Hepatocyte (in vitro differentiated cells): ENCODE results near the gene PIP4P1. TPM values are rescaled to one million over a fixed set of nuclear protein-coding genes. Genes with fewer than 3 reads are reported as not detected.

Experiments used
- DNase-seq: peaks from one replicate; pipeline ENCODE4 v3.0.0-alpha.2; 2016; ENCODE audit warnings: low spot score
- H2AFZ ChIP-seq: fragments of 200-600 bp; sonication (generic); 2 replicates; pipeline ENCODE4 v1.6.0; 2016; ENCODE audit warnings: antibody characterized with exemption, mild to moderate bottlenecking
- H3K27ac ChIP-seq: fragments of 200-600 bp; sonication (generic); 2 replicates; pipeline ENCODE4 v1.5.1; 2016; ENCODE audit warnings: mild to moderate bottlenecking
- H3K27me3 ChIP-seq: fragments of 200-600 bp; sonication (generic); 2 replicates; pipeline ENCODE4 v1.6.1; 2016
- H3K36me3 ChIP-seq: fragments of 200-600 bp; sonication (generic); replicated peaks from 2 replicates; pipeline ENCODE4 v1.5.1; 2016; ENCODE audit warnings: low read depth; ENCODE audit not compliant: insufficient read depth
- H3K4me1 ChIP-seq: fragments of 200-600 bp; sonication (generic); 2 replicates; pipeline ENCODE4 v1.5.1; 2016; ENCODE audit warnings: mild to moderate bottlenecking, moderate library complexity; ENCODE audit not compliant: insufficient read depth
- H3K4me2 ChIP-seq: fragments of 200-600 bp; sonication (generic); 2 replicates; pipeline ENCODE4 v1.6.0; 2016
- H3K4me3 ChIP-seq: fragments of 200-600 bp; sonication (generic); 2 replicates; pipeline ENCODE4 v1.5.1; 2016; ENCODE audit warnings: mild to moderate bottlenecking
- H3K79me2 ChIP-seq: fragments of 200-600 bp; sonication (generic); 2 replicates; pipeline ENCODE4 v1.6.0; 2017; ENCODE audit warnings: mild to moderate bottlenecking
- H3K9me2 ChIP-seq: fragments of 200-600 bp; sonication (generic); replicated peaks from 2 replicates; pipeline ENCODE4 v1.6.0; 2017; ENCODE audit warnings: mild to moderate bottlenecking; ENCODE audit not compliant: insufficient read depth
- H3K9me3 ChIP-seq: fragments of 200-600 bp; sonication (generic); 2 replicates; pipeline ENCODE4 v1.5.1; 2016; ENCODE audit warnings: low read depth, mild to moderate bottlenecking
- H4K20me1 ChIP-seq: fragments of 200-600 bp; sonication (generic); 2 replicates; pipeline ENCODE4 v1.6.0; 2016; ENCODE audit warnings: mild to moderate bottlenecking; ENCODE audit not compliant: insufficient read depth, poor library complexity, severe bottlenecking
- CTCF ChIP-seq: fragments of 200-600 bp; sonication (generic); IDR thresholded peaks from 2 replicates; pipeline ENCODE4 v1.5.1; 2016; ENCODE audit warnings: antibody characterized with exemption, mild to moderate bottlenecking; ENCODE audit not compliant: poor library complexity
- EZH2 ChIP-seq: fragments of 200-600 bp; sonication (generic); IDR thresholded peaks from 2 replicates; pipeline ENCODE4 v1.6.1; 2016; ENCODE audit warnings: antibody characterized with exemption, mild to moderate bottlenecking, borderline replicate concordance
- EZH2phosphoT487 ChIP-seq: fragments of 200-600 bp; sonication (generic); IDR thresholded peaks from one replicate; pipeline ENCODE4 v1.6.1; 2018; ENCODE audit warnings: antibody characterized with exemption, mild to moderate bottlenecking, low read depth, moderate library complexity; ENCODE audit not compliant: unreplicated experiment, severe bottlenecking
- WGBS: methylation state at CpG from one replicate; pipeline ENCODE4 v1.1.6; 2016; ENCODE audit warnings: low lambda C conversion rate; ENCODE audit errors: missing lambda C conversion rate; 5-methylcytosine and 5-hydroxymethylcytosine counted together
- polyA plus RNA-seq: library from polyadenylated mRNA; unstranded; fragments of >200 nt; fragmentation: Nextera tagmentation; extraction: Ambion mirVana; gene quantifications from 2 replicates; pipeline ENCODE4 v1.2.1, GENCODE V29; 2016
- total RNA-seq: library from RNA; depleted of rRNA; stranded (reverse); fragments of >200 nt; gene quantifications from 2 replicates; pipeline ENCODE4 v1.2.3, GENCODE V29; 2014

Gene PIP4P1
- total and polyA plus RNA-seq, 2 experiments from 2014 or later, result 40.1 to 85.0 TPM

DNA sequence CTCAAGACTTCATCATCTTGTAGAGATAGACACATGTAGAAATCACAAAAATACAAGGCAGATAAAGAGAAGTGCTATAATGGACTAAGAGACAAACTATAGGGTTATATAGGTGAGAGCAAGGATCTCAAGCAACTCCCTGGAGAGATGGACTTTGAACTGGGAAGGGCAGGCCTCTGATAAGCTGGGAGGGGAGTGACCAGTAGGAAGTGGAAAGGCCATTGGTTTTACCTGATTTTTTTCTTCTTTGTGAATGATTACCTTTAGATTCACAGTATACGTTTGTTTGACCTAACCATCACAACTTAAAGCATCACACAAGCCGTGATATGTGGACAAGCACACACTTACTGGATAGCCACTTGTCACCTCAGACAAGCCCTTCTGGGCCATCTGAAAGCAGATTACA, 42.7 kb downstream of the PIP4P1 start:
- peaks cover 17% of the 10 kb centered on the region for H3K4me1 ChIP-seq
- H3K79me2 ChIP-seq, result no peaks in the 10 kb centered on the region
- peak overlapping the region; percentile 93 for H3K27ac ChIP-seq
- H4K20me1 ChIP-seq, result no peaks in the 10 kb centered on the region
- H3K27me3 ChIP-seq, result no peaks in the 10 kb centered on the region
- H3K9me2 ChIP-seq, result no peaks in the 10 kb centered on the region
- TF ChIP-seq EZH2, result no peak
- no peak for TF ChIP-seq CTCF
- TF ChIP-seq EZH2phosphoT487, result no peak
- WGBS, result 44% methylated on average over 2 of the region's 2 CpGs
- peak overlapping the region; percentile 42 for H3K4me2 ChIP-seq
- peak; percentile 74 for DNase-seq
- no peak overlapping the region for H3K4me3 ChIP-seq
- H3K36me3 ChIP-seq, result no peaks in the 10 kb centered on the region
- no peak overlapping the region for H2AFZ ChIP-seq
- H3K9me3 ChIP-seq, result no peaks in the 10 kb centered on the region

- H3K79me2 ChIP-seq, result no peaks in the 10 kb centered on the region
- peak overlapping the region; percentile 84 for H3K27ac ChIP-seq
- no peak for TF ChIP-seq EZH2
- TF ChIP-seq EZH2phosphoT487, result no peak
- TF ChIP-seq CTCF, result no peak
- peaks cover 17% of the 10 kb centered on the region for H3K4me1 ChIP-seq
- H3K27me3 ChIP-seq, result no peaks in the 10 kb centered on the region
- no peak overlapping the region for H2AFZ ChIP-seq
- DNase-seq, result no peak
- no peaks in the 10 kb centered on the region for H4K20me1 ChIP-seq
- no peak overlapping the region for H3K4me3 ChIP-seq
- no peaks in the 10 kb centered on the region for H3K9me2 ChIP-seq
- H3K4me2 ChIP-seq, result peak overlapping the region; percentile 42
- no peaks in the 10 kb centered on the region for H3K36me3 ChIP-seq
- H3K9me3 ChIP-seq, result no peaks in the 10 kb centered on the region
- WGBS, result 70% methylated on average over 7 of the region's 7 CpGs
Measured at GRCh38 chr14:20417250-20418186, 43.7 kb downstream of the PIP4P1 start.

- no peak for TF ChIP-seq EZH2
- TF ChIP-seq CTCF, result no peak
- no peak for TF ChIP-seq EZH2phosphoT487
- Histone ChIP-seq H3K4me2 (peak overlapping the region; percentile 45), H4K20me1 (no peaks in the 10 kb centered on the region), H3K27me3 (no peaks in the 10 kb centered on the region), H2AFZ (no peak overlapping the region), H3K27ac (peak overlapping the region; percentile 84), H3K9me2 (no peaks in the 10 kb centered on the region), H3K79me2 (peaks cover 12% of the 10 kb centered on the region), H3K4me1 (peaks cover 17% of the 10 kb centered on the region), H3K36me3 (no peaks in the 10 kb centered on the region), H3K4me3 (no peak overlapping the region), H3K9me3 (no peaks in the 10 kb centered on the region)
- DNase-seq, result no peak
- WGBS, result 86% methylated on average over 2 of the region's 2 CpGs
Measured at GRCh38 chr14:20416223-20416622, 45.0 kb downstream of the PIP4P1 start.
